HG02588 (cell line): ENCODE measurements around the gene SSTR5.
"Not testable (repeated sequence)": the region's sequence is repeated elsewhere in the genome, so short reads cannot be mapped to it uniquely, and the experiment has no call there.

Source experiments
- ATAC-seq: cut with Tn5 transposase; IDR thresholded peaks from one replicate; pipeline ENCODE4 v1.9.1; 2021; ENCODE audit warnings: mild to moderate bottlenecking, moderate library complexity; ENCODE audit not compliant: unreplicated experiment

Gene SSTR5

GRCh38 chr16:1072526-1073261 lies at the start of gene SSTR5:
TSS of gene SSTR5 (plus strand) at chr16:1072747. CDS start at chr16:1078869, 6,122 bp downstream.
- no peak for ATAC-seq

GRCh38 chr16:1024138-1024537 lies 48.4 kb upstream of the SSTR5 start:
- no peak for ATAC-seq

- not testable (repeated sequence) for ATAC-seq
Measured at GRCh38 chr16:1025183-1025809, 47.3 kb upstream of the SSTR5 start.

GRCh38 chr16:1026057-1026783 lies 46.3 kb upstream of the SSTR5 start:
- ATAC-seq, result no peak

GRCh38 chr16:1026784-1027500 lies 45.6 kb upstream of the SSTR5 start:
- ATAC-seq, result no peak

- no peak for ATAC-seq
Measured at GRCh38 chr16:1027501-1027815, 45.1 kb upstream of the SSTR5 start.

- no peak for ATAC-seq
Measured at GRCh38 chr16:1028056-1028455, 44.5 kb upstream of the SSTR5 start.

GRCh38 chr16:1028524-1029258 lies 43.9 kb upstream of the SSTR5 start:
- no peak for ATAC-seq

- ATAC-seq, result no peak
Measured at GRCh38 chr16:1029259-1029545, 43.3 kb upstream of the SSTR5 start.

- no peak for ATAC-seq
Measured at GRCh38 chr16:1030473-1030901, 42.1 kb upstream of the SSTR5 start.

- ATAC-seq, result no peak
Measured at GRCh38 chr16:1031666-1032065, 40.9 kb upstream of the SSTR5 start.

- ATAC-seq, result no peak
Measured at GRCh38 chr16:1032607-1033006, 39.9 kb upstream of the SSTR5 start.

- no peak for ATAC-seq
Measured at GRCh38 chr16:1033128-1033679, 39.3 kb upstream of the SSTR5 start.

- no peak for ATAC-seq
Measured at GRCh38 chr16:1034230-1035065, 38.1 kb upstream of the SSTR5 start.

- no peak for ATAC-seq
Measured at GRCh38 chr16:1035066-1035415, 37.5 kb upstream of the SSTR5 start.

GRCh38 chr16:1036166-1036565 lies 36.4 kb upstream of the SSTR5 start:
- no peak for ATAC-seq

GRCh38 chr16:1036726-1037393 lies 35.7 kb upstream of the SSTR5 start:
- ATAC-seq, result no peak

- ATAC-seq, result no peak
Measured at GRCh38 chr16:1037394-1038257, 34.9 kb upstream of the SSTR5 start.
